ENCODE data around the gene DUSP23.

Gene DUSP23

GRCh38 chr1:159780583-159781582 is at the start of gene DUSP23:
Gene DUSP23, plus strand, starts transcription at chr1:159780962. Its CDS starts 139 bp downstream, at chr1:159781101.
- DNase-seq (ENCODE audit: low read depth in 3 of 3) = peak; percentile 90 to 95 (median 92)

GRCh38 chr1:159737238-159737916 is 43.4 kb upstream of the DUSP23 start:
- no peak for DNase-seq (ENCODE audit: low read depth in 3 of 3)

- no peak for DNase-seq (ENCODE audit: low read depth in 3 of 3)
Measured at GRCh38 chr1:159743651-159744410, 36.9 kb upstream of the DUSP23 start.

- DNase-seq (ENCODE audit: low read depth in 3 of 3) = no peak
Measured at GRCh38 chr1:159746666-159747065, 34.1 kb upstream of the DUSP23 start.

- DNase-seq (ENCODE audit: low read depth in 3 of 3) = no peak
Measured at GRCh38 chr1:159748370-159748769, 32.4 kb upstream of the DUSP23 start.

- no peak for DNase-seq (ENCODE audit: low read depth in 3 of 3)
Measured at GRCh38 chr1:159749630-159750029, 31.1 kb upstream of the DUSP23 start.

GRCh38 chr1:159750621-159751020 is 30.1 kb upstream of the DUSP23 start:
- DNase-seq (ENCODE audit: low read depth in 3 of 3) = no peak

DNA sequence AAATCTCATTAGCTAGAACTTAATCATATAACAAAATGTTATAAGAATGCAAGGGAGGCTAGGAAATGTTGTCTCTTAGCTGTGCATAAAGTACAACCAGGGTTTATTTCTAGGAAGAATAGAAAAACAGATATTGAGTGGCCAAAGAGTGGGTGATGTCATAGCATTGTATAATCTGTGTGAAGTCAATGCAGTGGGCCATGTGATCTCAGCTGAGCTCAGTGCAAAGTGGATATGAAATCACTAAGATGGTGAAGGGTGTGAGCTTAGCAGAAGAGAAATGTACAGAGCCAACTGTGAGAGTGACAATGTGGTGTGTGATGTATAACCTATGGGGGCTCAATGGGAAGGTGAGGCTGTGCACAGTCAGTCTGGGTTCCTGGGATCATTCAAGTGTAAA is 29.7 kb upstream of the DUSP23 start:
- DNase-seq (ENCODE audit: low read depth in 3 of 3) = no peak

GRCh38 chr1:159752135-159752580 is 28.6 kb upstream of the DUSP23 start:
- no peak for DNase-seq (ENCODE audit: low read depth in 3 of 3)

- no peak for DNase-seq (ENCODE audit: low read depth in 3 of 3)
Measured at GRCh38 chr1:159753386-159753785, 27.4 kb upstream of the DUSP23 start.

DNA sequence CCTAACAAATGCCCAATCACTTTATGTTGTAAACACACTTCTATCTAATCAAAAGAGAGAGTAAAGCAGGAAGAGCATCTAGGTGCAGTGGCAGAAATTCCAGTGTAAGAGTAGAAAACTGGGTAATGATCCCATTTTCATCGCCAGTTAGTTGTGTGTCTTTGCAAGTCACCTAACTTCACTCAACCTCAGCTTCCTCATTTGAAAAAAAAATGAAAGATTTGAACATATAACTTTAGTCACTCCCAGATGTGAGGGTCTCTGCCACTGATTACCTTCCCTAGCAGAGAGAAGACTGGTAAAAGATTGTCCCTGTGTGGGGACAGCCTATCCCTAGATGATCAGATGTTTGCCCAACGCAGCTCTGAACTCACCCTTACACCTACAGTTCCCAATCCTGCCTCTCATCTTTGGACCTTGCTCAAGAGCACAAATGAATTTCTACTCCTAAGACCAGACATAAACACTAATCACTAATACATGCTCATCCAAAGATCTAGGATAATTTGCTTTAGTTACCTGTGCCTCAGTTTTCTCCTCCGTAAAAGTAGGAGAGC is 25.2 kb upstream of the DUSP23 start:
- DNase-seq (ENCODE audit: low read depth in 3 of 3) = no peak

- DNase-seq (ENCODE audit: low read depth in 3 of 3) = no peak
Measured at GRCh38 chr1:159756397-159756796, 24.4 kb upstream of the DUSP23 start.

GRCh38 chr1:159763686-159764085 is 17.1 kb upstream of the DUSP23 start:
- DNase-seq (ENCODE audit: low read depth in 3 of 3) = no peak

GRCh38 chr1:159765806-159766205 is 15.0 kb upstream of the DUSP23 start:
- DNase-seq (ENCODE audit: low read depth in 3 of 3) = no peak

DNA sequence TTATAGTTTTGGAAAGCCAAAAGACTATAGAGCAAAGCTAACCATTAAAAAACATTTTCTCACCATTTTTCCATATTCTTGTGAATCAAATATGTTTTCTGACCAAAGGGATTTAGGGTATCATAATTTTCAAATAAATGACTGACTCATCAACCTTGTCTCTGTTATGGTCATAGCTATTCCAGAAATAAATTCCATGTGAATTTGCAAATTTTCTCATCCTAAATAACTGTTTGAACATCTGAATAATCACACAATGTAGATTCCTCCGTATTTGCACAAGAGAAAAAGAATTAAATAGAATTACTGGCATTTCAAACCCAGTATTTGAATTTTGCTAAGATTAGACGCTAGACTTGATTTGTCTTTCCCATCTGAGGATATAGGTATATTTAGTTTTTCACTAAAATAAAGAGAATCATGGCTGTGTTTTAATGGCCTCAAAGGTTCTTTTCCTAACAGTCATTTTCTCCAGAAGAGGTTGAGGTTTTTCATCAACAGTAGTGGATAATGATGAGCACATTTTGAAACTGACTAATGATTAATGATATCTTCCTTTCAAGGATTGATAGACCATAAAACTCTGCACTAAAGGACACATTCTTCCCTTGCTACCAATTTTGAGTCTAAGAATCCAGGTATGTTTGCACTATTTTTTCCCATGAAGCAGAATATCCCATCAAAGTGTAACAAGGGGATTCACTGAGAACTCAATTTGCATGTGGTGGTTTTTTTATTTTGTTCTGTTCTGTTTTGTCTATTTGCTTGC is 9.5 kb upstream of the DUSP23 start:
- DNase-seq (ENCODE audit: low read depth in 3 of 3) = no peak

GRCh38 chr1:159774465-159774864 is 6.3 kb upstream of the DUSP23 start:
- DNase-seq (ENCODE audit: low read depth in 3 of 3) = no peak

DNA sequence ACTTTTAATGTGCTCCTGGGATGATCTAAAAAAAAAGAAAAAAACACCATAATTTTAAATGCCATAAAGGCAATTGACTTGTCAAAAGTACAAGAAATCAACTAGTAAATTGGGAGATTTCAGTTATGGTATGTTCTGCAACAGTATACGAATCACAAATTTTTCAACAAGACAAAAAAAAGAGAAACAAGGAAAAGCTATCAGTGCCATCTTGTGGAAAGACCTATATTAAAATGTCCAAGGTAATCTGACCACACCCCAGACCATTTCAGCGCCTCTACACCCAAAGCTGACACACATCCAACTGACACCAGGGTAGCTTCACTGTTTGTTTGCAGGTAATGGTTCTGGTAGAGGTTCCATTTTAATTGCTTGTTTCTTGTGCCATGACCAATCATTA is 5.0 kb upstream of the DUSP23 start:
- DNase-seq (ENCODE audit: low read depth in 3 of 3) = no peak

- DNase-seq (ENCODE audit: low read depth in 3 of 3) = no peak
Measured at GRCh38 chr1:159778266-159778665, 2.5 kb upstream of the DUSP23 start.

GRCh38 chr1:159779403-159779851 is 1.3 kb upstream of the DUSP23 start:
- no peak for DNase-seq (ENCODE audit: low read depth in 3 of 3)

DNA sequence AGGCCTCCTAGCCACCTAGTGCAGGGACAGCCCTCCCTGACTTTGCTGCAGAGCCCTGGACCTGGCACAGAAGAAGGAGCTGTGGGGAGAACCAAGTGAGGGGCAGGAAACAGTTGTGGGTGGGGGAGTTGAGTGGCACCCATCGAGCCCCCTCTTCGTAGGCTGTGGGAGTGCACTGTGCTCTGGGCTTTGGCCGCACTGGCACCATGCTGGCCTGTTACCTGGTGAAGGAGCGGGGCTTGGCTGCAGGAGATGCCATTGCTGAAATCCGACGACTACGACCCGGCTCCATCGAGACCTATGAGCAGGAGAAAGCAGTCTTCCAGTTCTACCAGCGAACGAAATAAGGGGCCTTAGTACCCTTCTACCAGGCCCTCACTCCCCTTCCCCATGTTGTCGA is 1.2 kb downstream of the DUSP23 start:
- DNase-seq (ENCODE audit: low read depth in 3 of 3) = no peak

DNA sequence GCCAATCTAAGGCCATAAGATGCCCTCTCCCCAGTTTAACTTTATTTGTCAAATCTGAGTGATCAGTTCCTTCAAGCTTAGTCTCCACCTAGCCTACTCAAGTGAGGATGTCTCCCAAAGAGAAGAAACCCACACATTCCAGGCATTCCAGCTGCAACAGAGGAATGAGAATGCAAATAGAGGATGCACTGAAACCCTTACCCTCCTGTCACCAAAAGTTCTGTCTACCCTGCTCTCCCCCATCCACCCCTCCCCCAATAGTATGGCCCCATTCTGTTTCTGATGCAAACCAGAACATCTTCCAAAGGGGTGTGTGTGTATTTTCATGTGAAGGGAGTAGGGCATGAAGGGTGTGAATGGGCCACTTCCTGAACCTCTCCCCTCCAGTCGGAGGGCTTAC is 3.0 kb downstream of the DUSP23 start:
- no peak for DNase-seq (ENCODE audit: low read depth in 3 of 3)

All from stimulated activated CD4-positive, alpha-beta T cell treated with anti-CD3 and anti-CD28 coated beads, TNF-alpha, amount 100 ng/mL, for 48 hours (primary cell).